ENCODE results near the gene HTT.
"Not testable (repeated sequence)": the region's sequence is repeated elsewhere in the genome, so short reads cannot be mapped to it uniquely, and the experiment has no call there.

HTT gene

GRCh38 chr4:3087115-3087797 lies 12.8 kb downstream of the HTT start:
- Histone ChIP-seq H2AK5ac (ENCODE audit: low read depth, low read length) (no peak overlapping the region), H2BK120ac (ENCODE audit: low read depth, low read length) (no peak overlapping the region), H3K4me1 (ENCODE audit: control insufficient read depth in 2 of 2, insufficient read depth in 1 of 2, low read depth in 1 of 2, low read length in 2 of 2) (no peaks in the 10 kb centered on the region), H3K27me3 (ENCODE audit: control insufficient read depth in 3 of 3, insufficient read depth in 3 of 3, low read depth in 1 of 3, low read length in 3 of 3) (no peaks in the 10 kb centered on the region), H3K4me2 (ENCODE audit: insufficient read depth, low read length, poor library complexity, severe bottlenecking) (no peak overlapping the region), H2BK5ac (ENCODE audit: low read length) (no peak overlapping the region), H3K27ac (replicated peaks; ENCODE audit: low read length) (no peak overlapping the region), H3K18ac (ENCODE audit: low read length) (no peak overlapping the region), H3K79me1 (ENCODE audit: low read depth, low read length) (no peaks in the 10 kb centered on the region), H2BK15ac (ENCODE audit: low read length) (no peak overlapping the region), H4K91ac (ENCODE audit: low read depth, low read length, poor library complexity) (no peak overlapping the region), H4K8ac (ENCODE audit: low read depth, low read length) (no peak overlapping the region), H2BK12ac (ENCODE audit: low read length) (no peak overlapping the region), H3K9ac (ENCODE audit: low read depth, low read length, poor library complexity) (no peak overlapping the region), H3K4me3 (ENCODE audit: low read length in 2 of 2) (no peak overlapping the region), H3K9me3 (replicated peaks in 1 of 2; ENCODE audit: control insufficient read depth in 2 of 2, insufficient read depth in 1 of 2, low read depth in 1 of 2, low read length in 2 of 2) (peaks cover 0 to 4% of the 10 kb centered on the region in 2 donors), H3K23ac (ENCODE audit: low read depth, low read length, poor library complexity) (no peak overlapping the region), H2AFZ (ENCODE audit: low read length) (no peak overlapping the region), H3K36me3 (replicated peaks in 1 of 2; ENCODE audit: control insufficient read depth in 2 of 2, insufficient read depth in 2 of 2, low read length in 2 of 2) (peaks cover 5 to 60% of the 10 kb centered on the region in 2 donors), H3K14ac (ENCODE audit: low read length) (no peak overlapping the region), H3K4ac (ENCODE audit: low read length) (no peak overlapping the region)
- WGBS, 2 donors (ENCODE audit: extremely low coverage in 2 of 2, insufficient read length in 2 of 2, insufficient replicate concordance in 1 of 2), result no CpG with 5 or more reads among the region's 4 CpGs
- no peak for DNase-seq (ENCODE audit: low spot score)

GRCh38 chr4:3091464-3091863 lies 17.0 kb downstream of the HTT start:
- Histone ChIP-seq H3K23ac (ENCODE audit: low read depth, low read length, poor library complexity) (no peak overlapping the region), H3K4me3 (ENCODE audit: low read length in 2 of 2) (no peak overlapping the region), H2BK15ac (ENCODE audit: low read length) (no peak overlapping the region), H3K4me2 (ENCODE audit: insufficient read depth, low read length, poor library complexity, severe bottlenecking) (no peak overlapping the region), H3K9me3 (replicated peaks in 1 of 2; ENCODE audit: control insufficient read depth in 2 of 2, insufficient read depth in 1 of 2, low read depth in 1 of 2, low read length in 2 of 2) (peaks cover 3 to 15% of the 10 kb centered on the region in 2 donors), H3K36me3 (replicated peaks in 1 of 2; ENCODE audit: control insufficient read depth in 2 of 2, insufficient read depth in 2 of 2, low read length in 2 of 2) (peaks cover 13 to 84% of the 10 kb centered on the region in 2 donors), H3K27me3 (ENCODE audit: control insufficient read depth in 3 of 3, insufficient read depth in 3 of 3, low read depth in 1 of 3, low read length in 3 of 3) (no peaks in the 10 kb centered on the region), H3K18ac (ENCODE audit: low read length) (no peak overlapping the region), H2BK12ac (ENCODE audit: low read length) (no peak overlapping the region), H3K4me1 (ENCODE audit: control insufficient read depth in 2 of 2, insufficient read depth in 1 of 2, low read depth in 1 of 2, low read length in 2 of 2) (no peaks in the 10 kb centered on the region), H3K9ac (ENCODE audit: low read depth, low read length, poor library complexity) (no peak overlapping the region), H2AFZ (ENCODE audit: low read length) (no peak overlapping the region), H2BK120ac (ENCODE audit: low read depth, low read length) (no peak overlapping the region), H2BK5ac (ENCODE audit: low read length) (no peak overlapping the region), H3K4ac (ENCODE audit: low read length) (no peak overlapping the region), H3K14ac (ENCODE audit: low read length) (no peak overlapping the region), H2AK5ac (ENCODE audit: low read depth, low read length) (no peak overlapping the region), H3K27ac (replicated peaks; ENCODE audit: low read length) (no peak overlapping the region), H4K91ac (ENCODE audit: low read depth, low read length, poor library complexity) (no peak overlapping the region), H3K79me1 (ENCODE audit: low read depth, low read length) (no peaks in the 10 kb centered on the region), H4K8ac (ENCODE audit: low read depth, low read length) (no peak overlapping the region)
- no CpG with 5 or more reads among the region's 5 CpGs for WGBS, 2 donors (ENCODE audit: extremely low coverage in 2 of 2, insufficient read length in 2 of 2, insufficient replicate concordance in 1 of 2)
- DNase-seq (ENCODE audit: low spot score), result no peak

- not testable (repeated sequence) for H3K27me3 ChIP-seq (ENCODE audit: control insufficient read depth in 3 of 3, insufficient read depth in 3 of 3, low read depth in 1 of 3, low read length in 3 of 3); H3K4ac ChIP-seq (ENCODE audit: low read length); H2BK15ac ChIP-seq (ENCODE audit: low read length); H4K8ac ChIP-seq (ENCODE audit: low read depth, low read length); H2AFZ ChIP-seq (ENCODE audit: low read length); H3K4me1 ChIP-seq (ENCODE audit: control insufficient read depth in 2 of 2, insufficient read depth in 1 of 2, low read depth in 1 of 2, low read length in 2 of 2); H3K4me2 ChIP-seq (ENCODE audit: insufficient read depth, low read length, poor library complexity, severe bottlenecking); H2BK12ac ChIP-seq (ENCODE audit: low read length); H3K9ac ChIP-seq (ENCODE audit: low read depth, low read length, poor library complexity); H3K14ac ChIP-seq (ENCODE audit: low read length); H2BK5ac ChIP-seq (ENCODE audit: low read length); H3K18ac ChIP-seq (ENCODE audit: low read length); DNase-seq (ENCODE audit: low spot score); H4K91ac ChIP-seq (ENCODE audit: low read depth, low read length, poor library complexity); H2AK5ac ChIP-seq (ENCODE audit: low read depth, low read length); H3K79me1 ChIP-seq (ENCODE audit: low read depth, low read length); H3K23ac ChIP-seq (ENCODE audit: low read depth, low read length, poor library complexity); H2BK120ac ChIP-seq (ENCODE audit: low read depth, low read length); H3K27ac ChIP-seq (replicated peaks; ENCODE audit: low read length); H3K4me3 ChIP-seq (ENCODE audit: low read length in 2 of 2)
- no CpG with 5 or more reads among the region's 28 CpGs for WGBS, 2 donors (ENCODE audit: extremely low coverage in 2 of 2, insufficient read length in 2 of 2, insufficient replicate concordance in 1 of 2)
- peaks cover 14 to 79% of the 10 kb centered on the region in 2 donors for H3K36me3 ChIP-seq (replicated peaks in 1 of 2; ENCODE audit: control insufficient read depth in 2 of 2, insufficient read depth in 2 of 2, low read length in 2 of 2)
- peaks cover 3 to 11% of the 10 kb centered on the region in 2 donors for H3K9me3 ChIP-seq (replicated peaks in 1 of 2; ENCODE audit: control insufficient read depth in 2 of 2, insufficient read depth in 1 of 2, low read depth in 1 of 2, low read length in 2 of 2)
Observed at GRCh38 chr4:3094701-3095100, 20.2 kb downstream of the HTT start.

GRCh38 chr4:3096202-3096601 lies 21.7 kb downstream of the HTT start:
- Histone ChIP-seq H3K79me1 (ENCODE audit: low read depth, low read length) (peaks cover 6% of the 10 kb centered on the region), H2BK120ac (ENCODE audit: low read depth, low read length) (no peak overlapping the region), H2BK5ac (ENCODE audit: low read length) (no peak overlapping the region), H3K27me3 (ENCODE audit: control insufficient read depth in 3 of 3, insufficient read depth in 3 of 3, low read depth in 1 of 3, low read length in 3 of 3) (no peaks in the 10 kb centered on the region), H3K23ac (ENCODE audit: low read depth, low read length, poor library complexity) (no peak overlapping the region), H3K18ac (ENCODE audit: low read length) (no peak overlapping the region), H3K9ac (ENCODE audit: low read depth, low read length, poor library complexity) (no peak overlapping the region), H3K4me2 (ENCODE audit: insufficient read depth, low read length, poor library complexity, severe bottlenecking) (no peak overlapping the region), H4K8ac (ENCODE audit: low read depth, low read length) (no peak overlapping the region), H4K91ac (ENCODE audit: low read depth, low read length, poor library complexity) (no peak overlapping the region), H2AFZ (ENCODE audit: low read length) (no peak overlapping the region), H2AK5ac (ENCODE audit: low read depth, low read length) (no peak overlapping the region), H3K36me3 (replicated peaks in 1 of 2; ENCODE audit: control insufficient read depth in 2 of 2, insufficient read depth in 2 of 2, low read length in 2 of 2) (peaks cover 24 to 80% of the 10 kb centered on the region in 2 donors), H3K4me1 (ENCODE audit: control insufficient read depth in 2 of 2, insufficient read depth in 1 of 2, low read depth in 1 of 2, low read length in 2 of 2) (no peaks in the 10 kb centered on the region), H2BK12ac (ENCODE audit: low read length) (no peak overlapping the region), H3K4me3 (ENCODE audit: low read length in 2 of 2) (no peak overlapping the region), H3K14ac (ENCODE audit: low read length) (no peak overlapping the region), H3K4ac (ENCODE audit: low read length) (no peak overlapping the region), H2BK15ac (ENCODE audit: low read length) (no peak overlapping the region), H3K9me3 (replicated peaks in 1 of 2; ENCODE audit: control insufficient read depth in 2 of 2, insufficient read depth in 1 of 2, low read depth in 1 of 2, low read length in 2 of 2) (peaks cover 3 to 11% of the 10 kb centered on the region in 2 donors), H3K27ac (replicated peaks; ENCODE audit: low read length) (no peak overlapping the region)
- WGBS, 2 donors (ENCODE audit: extremely low coverage in 2 of 2, insufficient read length in 2 of 2, insufficient replicate concordance in 1 of 2), result no CpG with 5 or more reads among the region's 3 CpGs
- no peak for DNase-seq (ENCODE audit: low spot score)
